Peyer's patch (tissue), 4 donors: ENCODE results near the gene GREM2.

Experiments
- POLR2A ChIP-seq, 2 donors: fragments of 450-650 bp; IDR thresholded peaks; one replicate each; pipeline ENCODE4 v1.5.1; 2017; ENCODE audit warnings: antibody characterized with exemption in 2 of 2, mild to moderate bottlenecking in 2 of 2, moderate library complexity in 2 of 2
- TF ChIP-seq, protein P1 (sequence below), 6 experiments: fragments of 450-650 bp in 4 of 6; fragments of 200-600 bp in 2 of 6; sonication (generic) in 1 of 6; IDR thresholded peaks; one replicate each; pipeline ENCODE4 v1.5.1; 2017 to 2019; ENCODE audit warnings: antibody characterized with exemption in 6 of 6, mild to moderate bottlenecking in 3 of 6, moderate library complexity in 1 of 6

DNA sequence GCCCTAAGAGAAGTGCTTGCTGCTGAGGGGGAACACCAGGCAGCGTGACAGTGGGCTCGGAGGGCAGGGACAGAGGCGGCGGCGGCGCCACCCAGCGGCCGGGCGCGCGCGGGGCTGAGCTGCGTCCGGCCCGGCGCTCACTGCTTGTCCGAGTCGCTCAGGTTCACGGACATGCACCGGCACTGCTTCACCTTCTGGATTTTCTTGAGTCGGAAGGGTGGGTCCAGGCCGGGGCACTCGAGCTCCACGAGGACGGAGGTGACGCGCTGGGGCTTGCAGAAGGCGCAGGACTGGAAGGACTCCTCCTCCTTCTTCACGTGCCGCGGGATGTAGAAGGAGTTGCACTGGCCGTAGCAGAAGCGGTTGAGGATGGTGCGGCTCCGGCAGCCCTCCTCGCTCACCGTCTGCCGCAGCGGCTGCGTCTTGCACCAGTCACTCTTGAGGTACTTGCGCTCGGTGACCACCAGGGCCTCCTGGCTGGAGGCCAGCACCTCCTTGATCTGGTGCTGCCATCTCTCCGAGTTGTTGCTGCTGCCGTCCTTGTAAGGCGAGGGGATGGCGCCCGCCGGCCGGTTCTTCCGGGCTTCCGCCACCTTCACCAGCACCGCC is 119.0 kb downstream of the GREM2 start:
- TF ChIP-seq, protein P1, sequence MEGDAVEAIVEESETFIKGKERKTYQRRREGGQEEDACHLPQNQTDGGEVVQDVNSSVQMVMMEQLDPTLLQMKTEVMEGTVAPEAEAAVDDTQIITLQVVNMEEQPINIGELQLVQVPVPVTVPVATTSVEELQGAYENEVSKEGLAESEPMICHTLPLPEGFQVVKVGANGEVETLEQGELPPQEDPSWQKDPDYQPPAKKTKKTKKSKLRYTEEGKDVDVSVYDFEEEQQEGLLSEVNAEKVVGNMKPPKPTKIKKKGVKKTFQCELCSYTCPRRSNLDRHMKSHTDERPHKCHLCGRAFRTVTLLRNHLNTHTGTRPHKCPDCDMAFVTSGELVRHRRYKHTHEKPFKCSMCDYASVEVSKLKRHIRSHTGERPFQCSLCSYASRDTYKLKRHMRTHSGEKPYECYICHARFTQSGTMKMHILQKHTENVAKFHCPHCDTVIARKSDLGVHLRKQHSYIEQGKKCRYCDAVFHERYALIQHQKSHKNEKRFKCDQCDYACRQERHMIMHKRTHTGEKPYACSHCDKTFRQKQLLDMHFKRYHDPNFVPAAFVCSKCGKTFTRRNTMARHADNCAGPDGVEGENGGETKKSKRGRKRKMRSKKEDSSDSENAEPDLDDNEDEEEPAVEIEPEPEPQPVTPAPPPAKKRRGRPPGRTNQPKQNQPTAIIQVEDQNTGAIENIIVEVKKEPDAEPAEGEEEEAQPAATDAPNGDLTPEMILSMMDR (IDR thresholded peaks at IDR 0.05), result peak in 2 of 6 experiments; percentile 4 to 8
- no peak for TF ChIP-seq POLR2A (IDR thresholded peaks at IDR 0.05)
